ENCODE data around the gene TCF7L1. TPM values are rescaled to one million over a fixed set of nuclear protein-coding genes. Genes with fewer than 3 reads are reported as not detected.
A peak's percentile ranks its signal among the peaks of the same experiment; 100 is the strongest.

Gene TCF7L1
- total RNA-seq, 4 donors from 2014 or later: 0.55 to 3.0 (median 1.8) TPM

GRCh38 chr2:85237849-85238565 is 104.8 kb downstream of the TCF7L1 start:
- Histone ChIP-seq H3K27ac (no peak overlapping the region), H3K4me1 (no peaks in the 10 kb centered on the region), H3K36me3 (no peaks in the 10 kb centered on the region), H3K9me3 (no peaks in the 10 kb centered on the region), H3K4me3 (no peak overlapping the region), H3K27me3 (no peaks in the 10 kb centered on the region)
- TF ChIP-seq POLR2AphosphoS5 (IDR thresholded peaks at IDR 0.05) (no peak), CTCF (IDR thresholded peaks at IDR 0.05) (no peak), EP300 (IDR thresholded peaks at IDR 0.05) (no peak), POLR2A (IDR thresholded peaks at IDR 0.05) (no peak)
- 76% methylated on average over 26 of the region's 26 CpGs for WGBS
- no peak for DNase-seq (ENCODE audit: low spot score in 2 of 2)

GRCh38 chr2:85238607-85239006 is 105.4 kb downstream of the TCF7L1 start:
- no peak for DNase-seq (ENCODE audit: low spot score in 2 of 2)
- H3K4me3 ChIP-seq: no peak overlapping the region
- no peaks in the 10 kb centered on the region for H3K36me3 ChIP-seq
- H3K9me3 ChIP-seq: no peaks in the 10 kb centered on the region
- no peaks in the 10 kb centered on the region for H3K27me3 ChIP-seq
- TF ChIP-seq EP300 (IDR thresholded peaks at IDR 0.05) (no peak), CTCF (IDR thresholded peaks at IDR 0.05) (no peak), POLR2A (IDR thresholded peaks at IDR 0.05) (no peak), POLR2AphosphoS5 (IDR thresholded peaks at IDR 0.05) (no peak)
- H3K4me1 ChIP-seq: no peaks in the 10 kb centered on the region
- H3K27ac ChIP-seq: no peak overlapping the region
- WGBS: 96% methylated on average over 8 of the region's 8 CpGs

GRCh38 chr2:85239102-85239501 is 105.9 kb downstream of the TCF7L1 start:
- Histone ChIP-seq H3K4me3 (no peak overlapping the region), H3K36me3 (no peaks in the 10 kb centered on the region), H3K27ac (no peak overlapping the region), H3K4me1 (no peaks in the 10 kb centered on the region), H3K27me3 (no peaks in the 10 kb centered on the region), H3K9me3 (no peaks in the 10 kb centered on the region)
- WGBS: 95% methylated on average over 3 of the region's 3 CpGs
- TF ChIP-seq POLR2A (IDR thresholded peaks at IDR 0.05) (no peak), EP300 (IDR thresholded peaks at IDR 0.05) (no peak), POLR2AphosphoS5 (IDR thresholded peaks at IDR 0.05) (no peak), CTCF (IDR thresholded peaks at IDR 0.05) (no peak)
- no peak for DNase-seq (ENCODE audit: low spot score in 2 of 2)

- TF ChIP-seq POLR2AphosphoS5 (IDR thresholded peaks at IDR 0.05) (no peak), CTCF (IDR thresholded peaks at IDR 0.05) (no peak), EP300 (IDR thresholded peaks at IDR 0.05) (no peak), POLR2A (IDR thresholded peaks at IDR 0.05) (no peak)
- H3K9me3 ChIP-seq: no peaks in the 10 kb centered on the region
- no peaks in the 10 kb centered on the region for H3K36me3 ChIP-seq
- H3K27me3 ChIP-seq: no peaks in the 10 kb centered on the region
- 75% methylated on average over 8 of the region's 8 CpGs for WGBS
- H3K27ac ChIP-seq: no peak overlapping the region
- DNase-seq (ENCODE audit: low spot score in 2 of 2): no peak
- no peak overlapping the region for H3K4me3 ChIP-seq
- H3K4me1 ChIP-seq: no peaks in the 10 kb centered on the region
Measured at GRCh38 chr2:85240055-85240454, 106.9 kb downstream of the TCF7L1 start.

DNA sequence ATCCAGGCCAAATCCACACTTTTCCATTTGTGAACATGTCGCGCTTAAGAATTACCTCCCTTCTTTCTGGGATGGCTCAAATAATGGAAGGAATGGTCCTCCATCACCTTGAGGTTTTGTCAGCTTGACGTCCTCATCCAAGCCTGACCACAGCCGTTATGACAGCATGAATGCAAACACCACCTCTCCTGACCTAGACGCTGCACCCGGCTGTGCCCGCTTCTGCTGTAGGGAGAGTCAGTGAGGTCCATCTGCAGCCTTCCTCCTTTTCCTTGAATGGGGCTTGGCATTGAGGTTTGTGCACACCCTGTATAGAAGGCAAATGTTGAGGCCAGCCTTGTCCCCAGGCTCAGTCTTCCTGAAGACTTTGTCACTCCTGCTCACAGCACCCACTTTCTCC is 109.1 kb downstream of the TCF7L1 start:
- DNase-seq (ENCODE audit: low spot score in 2 of 2): peak in 1 of 2 donors; percentile 49
- no peak overlapping the region for H3K27ac ChIP-seq
- TF ChIP-seq POLR2A (IDR thresholded peaks at IDR 0.05) (no peak), CTCF (IDR thresholded peaks at IDR 0.05) (no peak), POLR2AphosphoS5 (IDR thresholded peaks at IDR 0.05) (no peak), EP300 (IDR thresholded peaks at IDR 0.05) (no peak)
- H3K27me3 ChIP-seq: no peaks in the 10 kb centered on the region
- H3K9me3 ChIP-seq: no peaks in the 10 kb centered on the region
- H3K4me1 ChIP-seq: peaks cover 12% of the 10 kb centered on the region
- no peaks in the 10 kb centered on the region for H3K36me3 ChIP-seq
- WGBS: 95% methylated on average over 7 of the region's 7 CpGs
- no peak overlapping the region for H3K4me3 ChIP-seq

Data from suprapubic skin (tissue), 4 donors.